Esophagus (tissue), 2 donors: ENCODE measurements around the gene ADGRD1. TPM values are rescaled to one million over a fixed set of nuclear protein-coding genes. Genes with fewer than 3 reads are reported as not detected.

Experiments used
- H3K27ac ChIP-seq, 2 donors: one replicate each; pipeline ENCODE4 v1.5.1; 2013; ENCODE audit warnings: low read depth in 2 of 2, mild to moderate bottlenecking in 2 of 2, inconsistent platforms in 1 of 2, low read length in 1 of 2, moderate library complexity in 1 of 2
- H3K27me3 ChIP-seq, 2 donors: one replicate each; pipeline ENCODE4 v1.6.1; 2013; ENCODE audit warnings: low read length in 2 of 2, control low read depth in 1 of 2, mild to moderate bottlenecking in 1 of 2; ENCODE audit not compliant: insufficient read depth in 2 of 2, control insufficient read depth in 1 of 2
- H3K36me3 ChIP-seq, 2 donors: one replicate each; pipeline ENCODE4 v1.6.1; 2013; ENCODE audit warnings: low read length in 1 of 2; ENCODE audit not compliant: control insufficient read depth in 2 of 2, insufficient read depth in 2 of 2
- H3K4me1 ChIP-seq, 2 donors: one replicate each; pipeline ENCODE4 v1.6.1; 2013; ENCODE audit warnings: low read length in 1 of 2; ENCODE audit not compliant: control insufficient read depth in 2 of 2, insufficient read depth in 2 of 2
- H3K4me3 ChIP-seq, 2 donors: one replicate each; pipeline ENCODE4 v1.5.1; 2013; ENCODE audit warnings: low read length in 2 of 2, mild to moderate bottlenecking in 2 of 2, low read depth in 1 of 2, moderate library complexity in 1 of 2
- H3K9me3 ChIP-seq, 2 donors: one replicate each; pipeline ENCODE4 v1.6.1; 2013; ENCODE audit warnings: mild to moderate bottlenecking in 2 of 2, low read depth in 1 of 2, low read length in 1 of 2, moderate library complexity in 1 of 2; ENCODE audit not compliant: control insufficient read depth in 2 of 2, insufficient read depth in 1 of 2
- WGBS, 2 donors: extraction: QIAGEN DNeasy Blood & Tissue Kit; methylation state at CpG; one replicate each; pipeline ENCODE4 v1.1.7; 2013; 5-methylcytosine and 5-hydroxymethylcytosine counted together
- polyA plus RNA-seq, 2 donors: library from polyadenylated mRNA; stranded (reverse); fragments of 200-250 nt; gene quantifications; one replicate each; pipeline ENCODE4 v1.2.3, GENCODE V29; 2013
- donor health status: healthy with polysubstance abuse.
- donor health status: Bipolar disorder and iron deficiency.

Gene ADGRD1
- polyA plus RNA-seq, 2 donors: 2.1 to 2.9 TPM

DNA sequence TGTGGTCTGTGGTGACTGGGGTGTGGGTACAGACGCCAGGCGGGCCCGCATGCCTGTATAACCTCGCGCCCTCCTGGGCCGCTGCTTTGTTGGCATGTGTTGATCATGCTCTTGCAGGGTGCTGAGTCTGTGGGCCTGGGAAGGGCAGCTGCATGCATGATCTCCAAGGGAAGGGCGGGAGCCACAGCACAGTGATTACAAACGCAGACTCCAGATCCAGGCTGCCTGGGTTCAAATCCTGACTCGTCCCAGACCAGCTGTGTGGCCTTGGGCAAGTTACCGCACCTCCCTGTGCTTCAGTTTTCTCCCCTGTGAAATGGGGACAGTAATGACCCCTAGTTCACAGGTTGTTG is 24.0 kb downstream of the ADGRD1 start:
- Histone ChIP-seq H3K27ac (no peak overlapping the region), H3K4me3 (no peak overlapping the region), H3K9me3 (no peaks in the 10 kb centered on the region), H3K27me3 (no peaks in the 10 kb centered on the region), H3K4me1 (no peaks in the 10 kb centered on the region), H3K36me3 (peaks cover 0 to 4% of the 10 kb centered on the region in 2 donors)
- 85 to 87% methylated on average over 10 of the region's 10 CpGs for WGBS, 2 donors

DNA sequence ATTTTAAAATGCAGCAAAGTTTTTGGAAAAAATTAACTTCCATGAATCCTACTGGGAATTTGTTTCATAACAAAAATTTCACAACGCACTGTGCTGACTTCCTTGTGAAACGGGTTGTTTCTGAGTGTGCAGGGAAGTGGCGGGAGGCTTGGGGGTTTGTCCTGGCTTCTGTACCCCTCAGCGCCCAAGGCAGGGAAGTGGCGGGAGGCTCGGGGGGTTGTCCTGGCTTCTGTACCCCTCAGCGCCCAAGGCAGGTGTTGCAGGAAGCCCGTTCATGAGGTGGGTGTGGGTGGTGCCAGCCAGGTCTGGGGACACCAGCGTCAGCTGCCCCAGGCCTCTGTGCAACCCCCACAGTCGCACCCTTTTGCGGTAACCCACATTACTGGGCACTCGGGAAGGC is 25.1 kb downstream of the ADGRD1 start:
- H3K9me3 ChIP-seq: no peaks in the 10 kb centered on the region
- peaks cover 0 to 4% of the 10 kb centered on the region in 2 donors for H3K36me3 ChIP-seq
- H3K4me3 ChIP-seq: no peak overlapping the region
- H3K4me1 ChIP-seq: no peaks in the 10 kb centered on the region
- H3K27me3 ChIP-seq: no peaks in the 10 kb centered on the region
- H3K27ac ChIP-seq: no peak overlapping the region
- 84 to 87% methylated on average over 12 of the region's 12 CpGs for WGBS, 2 donors

DNA sequence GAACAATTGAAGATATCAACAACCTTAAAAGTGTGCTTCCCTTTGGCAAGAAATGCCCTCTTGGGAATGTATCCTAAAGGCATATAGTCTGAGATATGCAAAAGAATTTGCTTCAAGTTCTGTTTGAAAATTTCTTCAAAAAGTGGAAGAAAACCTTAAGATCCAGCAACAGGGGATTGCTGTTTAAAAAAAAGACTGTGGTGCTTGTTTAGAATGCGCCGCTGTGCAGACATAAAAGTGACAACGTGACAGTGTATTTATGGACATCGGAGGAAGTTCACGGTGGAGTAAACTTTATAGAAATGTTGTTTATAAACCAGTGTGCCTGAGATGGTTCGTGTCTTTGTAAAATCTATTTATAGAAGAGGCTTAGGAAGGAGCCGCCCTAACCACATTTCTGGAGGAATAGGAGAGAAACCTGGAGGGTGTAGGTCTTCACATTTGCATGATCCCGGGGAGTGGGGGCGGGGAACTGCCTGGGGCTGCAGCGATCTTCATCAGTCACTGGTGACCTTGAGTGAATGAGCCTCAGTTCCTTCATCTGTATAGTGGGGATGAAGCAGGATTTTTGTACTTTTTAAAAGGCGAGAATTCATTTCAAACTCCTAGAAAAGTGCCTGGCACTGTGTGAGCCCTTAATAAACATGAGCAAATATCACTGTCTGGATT is 27.5 kb downstream of the ADGRD1 start:
- WGBS, 2 donors: 35 to 49% methylated on average over 11 of the region's 11 CpGs
- H3K36me3 ChIP-seq: peaks cover 0 to 4% of the 10 kb centered on the region in 2 donors
- H3K27me3 ChIP-seq: no peaks in the 10 kb centered on the region
- H3K27ac ChIP-seq: no peak overlapping the region
- H3K9me3 ChIP-seq: no peaks in the 10 kb centered on the region
- no peak overlapping the region for H3K4me3 ChIP-seq
- H3K4me1 ChIP-seq: no peaks in the 10 kb centered on the region

DNA sequence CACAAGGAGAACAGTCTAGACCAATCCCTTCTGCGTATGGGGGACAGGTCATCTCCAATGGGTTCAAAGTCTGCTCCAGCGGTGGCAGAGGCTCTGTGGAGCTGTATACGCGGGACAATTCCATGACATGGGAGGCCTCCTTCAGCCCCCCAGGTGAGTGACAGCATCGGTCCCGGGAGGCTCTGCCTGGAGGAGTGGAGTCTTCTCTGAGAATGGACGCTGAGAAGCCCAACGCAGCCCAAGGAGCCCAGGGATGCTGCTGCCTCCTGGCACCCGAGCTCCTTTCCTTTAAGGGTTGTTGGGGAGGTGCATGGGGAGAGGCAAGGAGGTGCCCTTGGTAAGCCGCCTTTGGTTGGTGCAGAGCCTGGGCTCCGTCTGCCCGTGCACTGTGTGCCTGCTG is 28.2 kb downstream of the ADGRD1 start:
- 88 to 90% methylated on average over 12 of the region's 12 CpGs for WGBS, 2 donors
- Histone ChIP-seq H3K36me3 (peaks cover 0 to 4% of the 10 kb centered on the region in 2 donors), H3K27me3 (no peaks in the 10 kb centered on the region), H3K4me3 (no peak overlapping the region), H3K27ac (no peak overlapping the region), H3K4me1 (no peaks in the 10 kb centered on the region), H3K9me3 (no peaks in the 10 kb centered on the region)

DNA sequence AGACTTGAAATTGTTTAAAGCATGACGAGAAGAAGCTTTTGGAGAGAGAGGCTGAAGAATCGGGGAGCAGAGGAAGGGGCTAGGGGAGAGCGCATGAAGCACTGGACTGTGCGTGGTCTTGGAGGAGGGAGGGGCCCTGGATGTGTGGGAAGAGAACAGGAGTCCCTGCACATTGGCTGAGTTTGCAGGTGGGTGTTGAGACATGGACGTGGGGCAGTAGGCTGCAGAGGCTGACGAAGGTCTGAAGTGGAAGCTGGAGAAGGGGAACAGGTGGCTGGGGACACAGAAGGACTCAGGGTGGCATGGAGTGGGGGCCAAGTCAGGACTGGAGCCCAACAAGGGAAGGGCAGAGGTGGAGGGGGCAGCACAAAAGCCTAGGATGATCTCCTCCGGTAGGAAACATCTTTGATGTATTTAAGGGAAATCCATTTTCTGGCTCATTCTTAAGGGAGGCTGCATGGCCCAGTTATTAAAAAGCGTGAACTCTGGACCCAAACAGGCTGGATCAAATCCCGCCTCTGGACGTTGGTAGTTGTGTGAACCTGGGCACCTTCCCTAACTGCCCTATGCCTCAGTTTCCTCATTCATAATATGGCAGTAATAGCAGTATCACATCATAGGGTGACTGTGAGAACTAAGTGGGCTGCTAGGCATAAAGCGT is 29.0 kb downstream of the ADGRD1 start:
- Histone ChIP-seq H3K27me3 (no peaks in the 10 kb centered on the region), H3K4me1 (no peaks in the 10 kb centered on the region), H3K4me3 (no peak overlapping the region), H3K36me3 (peaks cover 0 to 4% of the 10 kb centered on the region in 2 donors), H3K9me3 (no peaks in the 10 kb centered on the region), H3K27ac (no peak overlapping the region)
- 68 to 70% methylated on average over 11 of the region's 11 CpGs for WGBS, 2 donors

DNA sequence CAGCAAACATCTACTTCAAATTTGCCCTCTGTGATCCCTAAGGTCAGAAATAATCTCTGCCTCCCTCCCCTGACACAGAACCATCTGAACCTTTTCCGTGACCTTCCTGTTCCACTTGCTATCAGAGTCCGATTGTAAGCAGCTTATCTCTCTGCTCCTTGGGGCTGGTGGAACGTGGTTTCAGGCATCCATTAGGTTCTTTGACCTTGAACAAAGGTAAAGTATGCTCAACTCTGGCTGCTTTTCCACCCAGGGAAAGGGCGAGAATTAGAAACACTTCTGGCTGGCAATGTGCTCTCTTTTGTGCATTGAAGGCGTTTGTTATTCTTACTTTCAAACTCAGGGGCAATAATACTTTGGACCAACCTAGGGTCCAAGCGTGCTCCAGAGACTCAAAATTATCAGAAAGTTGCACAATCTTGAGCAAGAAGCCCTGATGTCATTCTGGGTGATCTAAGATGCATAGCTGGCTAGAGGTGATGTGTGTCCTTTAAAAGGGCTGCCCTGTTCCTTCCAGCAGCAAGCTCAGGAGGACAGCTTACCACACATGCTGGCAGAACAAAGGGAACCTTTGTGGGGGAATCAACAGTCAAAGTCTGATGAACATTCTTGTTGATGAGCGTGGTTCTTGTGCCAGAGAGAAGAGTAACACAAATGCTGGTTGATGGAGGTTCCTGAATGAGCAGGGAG is 29.8 kb downstream of the ADGRD1 start:
- WGBS, 2 donors: 51 to 66% methylated on average over 7 of the region's 7 CpGs

DNA sequence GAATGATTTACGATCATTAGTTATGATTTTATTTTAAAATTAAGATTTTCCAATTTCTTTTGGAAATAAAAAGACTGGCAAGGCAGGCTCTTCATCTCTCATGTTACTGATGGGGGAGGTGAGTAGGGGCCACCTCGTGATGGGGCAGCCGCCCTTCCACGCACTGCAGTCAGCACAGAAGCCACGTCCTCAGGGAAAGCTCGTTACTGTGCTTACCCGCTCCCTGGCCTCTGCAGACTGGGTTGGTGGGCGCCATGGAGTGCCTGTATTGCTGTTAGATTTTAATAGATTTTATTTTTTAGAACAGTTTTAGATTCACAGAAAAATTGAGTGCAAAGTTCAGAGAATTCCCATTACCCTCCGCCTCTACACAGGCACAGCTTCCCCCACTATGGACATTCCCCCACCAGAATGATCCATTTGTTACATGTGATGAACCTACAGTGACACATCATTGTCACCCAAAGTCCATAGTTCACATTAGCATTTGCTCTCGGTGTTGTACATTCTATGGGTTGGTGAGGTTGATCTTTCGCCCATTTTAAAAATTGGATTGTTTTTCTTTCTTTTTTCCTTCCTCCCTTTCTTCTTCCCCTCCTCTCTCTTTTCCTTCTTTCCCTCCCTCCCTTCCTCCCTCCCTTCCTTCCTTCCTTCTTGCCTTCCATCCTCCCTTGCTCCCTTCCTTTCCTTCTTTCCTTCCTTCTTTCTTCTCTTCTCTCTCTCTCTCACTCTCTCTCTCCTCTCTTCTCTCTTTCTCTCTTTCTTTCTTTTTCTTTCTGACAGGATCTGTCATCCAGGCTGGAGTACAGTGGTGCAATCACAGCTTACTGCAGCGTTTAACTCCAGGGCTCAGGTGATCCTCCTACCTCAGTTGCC is 30.7 kb downstream of the ADGRD1 start:
- H3K4me3 ChIP-seq: no peak overlapping the region
- WGBS, 2 donors: 88 to 90% methylated on average over 12 of the region's 12 CpGs
- H3K9me3 ChIP-seq: no peaks in the 10 kb centered on the region
- H3K4me1 ChIP-seq: no peaks in the 10 kb centered on the region
- H3K27ac ChIP-seq: no peak overlapping the region
- peaks cover 0 to 4% of the 10 kb centered on the region in 2 donors for H3K36me3 ChIP-seq
- H3K27me3 ChIP-seq: no peaks in the 10 kb centered on the region

More for the DNA sequence above, 29.8 kb downstream of the ADGRD1 start:
- Histone ChIP-seq H3K27ac (no peak overlapping the region), H3K27me3 (no peaks in the 10 kb centered on the region), H3K4me3 (no peak overlapping the region), H3K36me3 (peaks cover 0 to 4% of the 10 kb centered on the region in 2 donors), H3K9me3 (no peaks in the 10 kb centered on the region), H3K4me1 (no peaks in the 10 kb centered on the region)

DNA sequence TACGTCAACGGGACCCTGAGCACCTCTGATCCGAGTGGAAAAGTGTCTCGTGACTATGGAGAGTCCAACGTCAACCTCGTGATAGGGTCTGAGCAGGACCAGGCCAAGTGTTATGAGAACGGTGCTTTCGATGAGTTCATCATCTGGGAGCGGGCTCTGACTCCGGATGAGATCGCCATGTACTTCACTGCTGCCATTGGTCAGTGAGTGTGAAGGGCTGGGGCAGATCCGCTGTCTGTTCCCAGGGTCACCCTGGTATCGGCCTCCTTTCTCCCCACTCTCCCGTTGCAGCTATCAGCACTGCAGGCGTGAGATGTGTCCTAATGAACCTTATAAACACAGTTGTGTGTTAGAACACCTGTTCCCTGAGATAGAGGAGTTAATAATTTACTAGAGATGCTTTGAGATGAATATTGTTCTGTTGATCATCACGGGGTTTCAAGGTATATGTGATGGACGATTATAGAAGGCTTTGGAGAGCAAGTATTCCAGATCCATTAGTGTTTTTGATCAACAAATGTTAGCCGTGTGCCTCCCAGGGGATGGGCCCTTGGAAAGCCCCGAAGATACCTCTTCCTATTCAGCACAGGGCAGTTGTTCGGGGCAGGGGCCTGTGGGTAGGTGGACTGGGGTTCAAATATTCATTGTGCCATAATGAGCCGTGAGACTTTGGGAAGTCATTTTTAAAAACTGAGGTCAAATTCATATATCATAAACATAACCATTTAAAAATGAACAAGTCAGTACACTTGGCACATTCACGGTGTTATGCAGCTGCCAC is 33.6 kb downstream of the ADGRD1 start:
- Histone ChIP-seq H3K36me3 (no peaks in the 10 kb centered on the region), H3K27ac (no peak overlapping the region), H3K9me3 (no peaks in the 10 kb centered on the region), H3K27me3 (no peaks in the 10 kb centered on the region), H3K4me1 (no peaks in the 10 kb centered on the region), H3K4me3 (no peak overlapping the region)
- 75 to 82% methylated on average over 22 of the region's 22 CpGs for WGBS, 2 donors

DNA sequence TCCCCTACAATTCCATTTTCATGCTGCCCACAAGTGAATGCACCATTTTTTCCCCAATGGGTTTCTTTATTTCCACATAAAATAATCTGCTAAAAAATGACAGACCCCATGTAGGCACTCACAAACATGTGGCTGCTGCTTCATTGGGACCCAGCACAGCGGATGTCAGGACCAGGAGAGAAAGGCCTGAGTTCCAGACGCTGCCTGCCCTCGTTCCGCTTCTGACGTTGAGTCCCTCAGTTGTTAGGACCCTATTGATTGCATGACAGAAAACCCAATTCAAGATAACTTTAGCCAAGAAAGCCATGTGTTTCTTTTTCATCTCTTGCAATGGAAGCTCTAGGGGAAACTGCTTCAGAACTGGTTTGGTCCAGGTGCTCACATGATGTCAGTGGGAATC is 34.6 kb downstream of the ADGRD1 start:
- H3K4me3 ChIP-seq: no peak overlapping the region
- H3K9me3 ChIP-seq: no peaks in the 10 kb centered on the region
- no peaks in the 10 kb centered on the region for H3K4me1 ChIP-seq
- no peaks in the 10 kb centered on the region for H3K36me3 ChIP-seq
- H3K27me3 ChIP-seq: no peaks in the 10 kb centered on the region
- WGBS, 2 donors: 85 to 96% methylated on average over 5 of the region's 5 CpGs
- H3K27ac ChIP-seq: no peak overlapping the region
